Right lung (tissue), 5 donors: ENCODE data around the gene WDR55. TPM values are rescaled to one million over a fixed set of nuclear protein-coding genes. Genes with fewer than 3 reads are reported as not detected.
"Not testable (repeated sequence)": the region's sequence is repeated elsewhere in the genome, so short reads cannot be mapped to it uniquely, and the experiment has no call there.

Experiments
- DNase-seq, 2 donors: peaks; one replicate each; pipeline ENCODE4 v3.0.0-alpha.2; 2013
- polyA plus RNA-seq, 5 donors: library from polyadenylated mRNA; unstranded; fragments of 120-200 nt; gene quantifications; one replicate each; pipeline versions ENCODE4 v1.2.1 to v1.2.3, GENCODE V29; 2013; ENCODE audit warnings: inconsistent platforms in 1 of 5, low replicate concordance in 1 of 5; ENCODE audit not compliant: insufficient read length in 5 of 5, insufficient read depth in 1 of 5

WDR55 gene
- polyA plus RNA-seq, 5 donors = 15.3 to 21.5 (median 20.5) TPM

GRCh38 chr5:140700177-140701144 is 35.8 kb downstream of the WDR55 start, which contains the start of gene ZMAT2:
TSS of gene ZMAT2 (plus strand) at chr5:140700447. CDS start at chr5:140700461, 14 bp downstream.
- DNase-seq = peak; percentile 89 to 94

DNA sequence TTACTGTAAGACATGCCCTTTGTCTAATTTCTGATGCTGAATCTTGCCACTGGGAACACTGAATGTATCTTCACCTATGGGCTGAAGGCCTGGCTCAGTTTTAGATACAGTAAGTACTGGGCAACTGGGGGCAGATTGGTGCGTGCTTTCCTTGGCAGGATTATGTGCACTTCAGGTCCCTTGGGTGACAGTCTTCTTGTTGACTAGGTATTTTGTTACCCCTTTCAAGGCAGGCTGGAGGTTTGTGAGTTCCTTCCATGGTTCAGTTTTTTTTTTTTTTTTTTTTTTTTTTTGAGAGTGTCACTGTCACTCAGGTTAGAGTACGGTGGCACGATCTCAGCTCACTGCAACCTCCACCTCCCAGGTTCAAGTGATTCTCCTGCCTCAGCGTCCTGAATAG is 43.1 kb downstream of the WDR55 start:
- no peak for DNase-seq

GRCh38 chr5:140708787-140709186 is 44.1 kb downstream of the WDR55 start:
- DNase-seq = not testable (repeated sequence)

- peak; percentile 17 to 67 for DNase-seq
Observed at GRCh38 chr5:140710899-140711552, 46.3 kb downstream of the WDR55 start.

DNA sequence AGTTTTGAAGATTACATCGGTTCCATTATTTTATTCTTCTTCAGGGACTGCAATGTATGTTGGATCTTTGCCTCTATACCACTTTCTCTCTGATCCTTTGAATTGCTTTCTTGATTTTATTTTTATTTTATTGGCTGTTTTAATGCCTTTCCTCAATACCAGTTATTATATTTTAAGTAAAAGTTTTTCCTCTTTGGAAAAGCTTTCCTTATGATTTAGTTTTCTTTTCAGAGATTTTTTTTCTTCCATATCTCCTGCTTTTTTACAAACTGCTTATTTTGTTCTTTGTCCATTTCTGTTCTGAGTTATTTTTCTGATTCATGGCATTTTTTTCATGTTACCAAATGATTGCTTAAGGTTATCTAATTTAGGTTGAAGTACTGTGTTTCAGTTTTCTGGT is 47.1 kb downstream of the WDR55 start:
- DNase-seq = no peak

- DNase-seq = no peak
Observed at GRCh38 chr5:140713562-140714094, 48.9 kb downstream of the WDR55 start.

DNA sequence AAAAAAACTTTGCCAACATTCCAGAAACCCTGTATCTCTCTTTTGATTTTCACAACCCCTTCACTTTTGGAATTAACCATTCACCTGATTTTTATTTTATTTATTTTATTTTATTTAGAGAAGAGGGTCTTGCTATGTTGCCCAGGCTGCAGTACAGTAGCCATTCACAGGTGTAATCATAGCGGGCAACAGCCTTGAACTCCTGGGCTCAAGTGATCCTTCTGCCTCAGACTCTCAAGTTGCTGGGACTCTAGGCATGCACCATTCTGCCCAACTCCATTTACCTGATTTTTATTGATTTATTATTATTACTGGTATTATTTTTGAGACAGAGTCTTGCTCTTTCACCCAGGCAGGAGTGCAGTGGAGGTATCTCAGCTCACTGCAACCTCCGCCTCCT is 51.5 kb downstream of the WDR55 start:
- DNase-seq = not testable (repeated sequence)

- DNase-seq = no peak
Observed at GRCh38 chr5:140718266-140718592, 53.5 kb downstream of the WDR55 start.

GRCh38 chr5:140720738-140721137 is 56.0 kb downstream of the WDR55 start:
- not testable (repeated sequence) for DNase-seq

DNA sequence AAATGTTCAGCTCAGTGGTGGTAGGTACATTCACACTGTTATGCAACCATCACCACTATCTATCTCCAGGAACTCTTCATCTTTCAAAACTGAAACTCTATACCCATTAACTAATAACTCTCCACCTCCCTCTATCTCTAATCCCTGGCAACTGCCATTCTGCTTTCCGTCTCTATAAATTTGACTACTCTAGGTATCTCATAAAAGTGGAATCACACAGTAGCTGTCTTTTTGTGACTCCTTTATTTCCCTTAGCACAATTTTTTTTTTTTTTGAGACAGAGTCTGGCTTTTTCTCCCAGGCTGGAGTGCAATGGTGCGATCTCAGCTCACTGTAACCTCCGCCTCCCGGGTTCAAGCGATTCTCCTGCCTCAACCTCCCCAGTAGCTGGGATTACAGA is 56.7 kb downstream of the WDR55 start:
- DNase-seq = not testable (repeated sequence)

Other genes with a start within 250 kb of the WDR55 start
- gene EIF4EBP3, start 117.2 kb upstream of the WDR55 start, polyA plus RNA-seq = 10 to 100 TPM in 4 of 5 donors, 1 to 10 TPM in 1; 7.8 to 13.7 (median 10.5) TPM
- 10 to 100 TPM; 19.2 to 30.7 (median 22.9) TPM for gene SRA1, start 107.4 kb upstream of the WDR55 start, polyA plus RNA-seq
- 10 to 100 TPM; 41.6 to 57.2 (median 47.9) TPM for gene APBB3, start 100.3 kb upstream of the WDR55 start, polyA plus RNA-seq
- gene SLC35A4, start 100.1 kb upstream of the WDR55 start, polyA plus RNA-seq = 10 to 100 TPM; 68.2 to 81.1 (median 71.0) TPM
- 10 to 100 TPM; 12.1 to 27.7 (median 16.8) TPM for gene CD14, start 31.7 kb upstream of the WDR55 start, polyA plus RNA-seq
- gene TMCO6, start 25.5 kb upstream of the WDR55 start, polyA plus RNA-seq = 10 to 100 TPM; 18.0 to 22.1 (median 20.0) TPM
- 10 to 100 TPM; 50.2 to 85.8 (median 61.8) TPM for gene NDUFA2, start 17.3 kb upstream of the WDR55 start, polyA plus RNA-seq
- 100 to 1,000 TPM; 140 to 196 (median 152) TPM for gene IK, start 17.1 kb upstream of the WDR55 start, polyA plus RNA-seq
- under 1 TPM in 3 of 5 donors, not detected in 2; 0.55 to 0.70 (median 0.68) TPM for gene DND1, start 8.7 kb downstream of the WDR55 start, polyA plus RNA-seq
- gene HARS1, start 26.5 kb downstream of the WDR55 start, polyA plus RNA-seq = 10 to 100 TPM; 71.4 to 77.3 (median 73.1) TPM
- 10 to 100 TPM; 42.4 to 56.4 (median 49.8) TPM for gene HARS2, start 26.6 kb downstream of the WDR55 start, polyA plus RNA-seq
- gene ZMAT2, start 35.5 kb downstream of the WDR55 start, polyA plus RNA-seq = 100 to 1,000 TPM in 4 of 5 donors, 10 to 100 TPM in 1; 95.6 to 151 (median 114) TPM
- gene PCDHA1, start 121.2 kb downstream of the WDR55 start, polyA plus RNA-seq = under 1 TPM; 0.07 to 0.18 (median 0.09) TPM
- under 1 TPM; 0.14 to 0.34 (median 0.31) TPM for gene PCDHA2, start 129.9 kb downstream of the WDR55 start, polyA plus RNA-seq
- under 1 TPM; 0.19 to 0.40 (median 0.27) TPM for gene PCDHA3, start 136.2 kb downstream of the WDR55 start, polyA plus RNA-seq
- under 1 TPM; 0.27 to 0.50 (median 0.44) TPM for gene PCDHA4, start 142.2 kb downstream of the WDR55 start, polyA plus RNA-seq
- under 1 TPM; 0.06 to 0.12 (median 0.09) TPM for gene PCDHA5, start 156.7 kb downstream of the WDR55 start, polyA plus RNA-seq
- under 1 TPM; 0.21 to 0.37 (median 0.29) TPM for gene PCDHA6, start 163.1 kb downstream of the WDR55 start, polyA plus RNA-seq
- gene PCDHA7, start 169.4 kb downstream of the WDR55 start, polyA plus RNA-seq = under 1 TPM; 0.32 to 0.67 (median 0.44) TPM
- gene PCDHA8, start 176.3 kb downstream of the WDR55 start, polyA plus RNA-seq = under 1 TPM; 0.04 to 0.21 (median 0.12) TPM
- gene PCDHA9, start 183.5 kb downstream of the WDR55 start, polyA plus RNA-seq = under 1 TPM; 0.04 to 0.10 (median 0.05) TPM
- under 1 TPM; 0.10 to 0.67 (median 0.36) TPM for gene PCDHA10, start 191.0 kb downstream of the WDR55 start, polyA plus RNA-seq
- under 1 TPM; 0.09 to 0.74 (median 0.32) TPM for gene PCDHA11, start 204.1 kb downstream of the WDR55 start, polyA plus RNA-seq
- gene PCDHA12, start 210.4 kb downstream of the WDR55 start, polyA plus RNA-seq = under 1 TPM; 0.08 to 0.14 (median 0.09) TPM
- under 1 TPM; 0.08 to 0.42 (median 0.11) TPM for gene PCDHA13, start 217.2 kb downstream of the WDR55 start, polyA plus RNA-seq